ENCODE measurements around the gene ARMC9.

- TF ChIP-seq CTCF (IDR thresholded peaks at IDR 0.05) (no peak), POLR2A (IDR thresholded peaks at IDR 0.05) (no peak)
Observed at GRCh38 chr2:231325826-231326225, 127.4 kb downstream of the ARMC9 start.
